ENCODE measurements around the gene GRID1.

- TF ChIP-seq CTCF (IDR thresholded peaks at IDR 0.05) = no peak
- TF ChIP-seq POLR2A (IDR thresholded peaks at IDR 0.05) = no peak
Measured at GRCh38 chr10:85575441-85575840, 791.2 kb downstream of the GRID1 start.

Measured in thyroid gland (tissue), 4 donors.